ENCODE data around the gene PRKCA.

Gene PRKCA

DNA sequence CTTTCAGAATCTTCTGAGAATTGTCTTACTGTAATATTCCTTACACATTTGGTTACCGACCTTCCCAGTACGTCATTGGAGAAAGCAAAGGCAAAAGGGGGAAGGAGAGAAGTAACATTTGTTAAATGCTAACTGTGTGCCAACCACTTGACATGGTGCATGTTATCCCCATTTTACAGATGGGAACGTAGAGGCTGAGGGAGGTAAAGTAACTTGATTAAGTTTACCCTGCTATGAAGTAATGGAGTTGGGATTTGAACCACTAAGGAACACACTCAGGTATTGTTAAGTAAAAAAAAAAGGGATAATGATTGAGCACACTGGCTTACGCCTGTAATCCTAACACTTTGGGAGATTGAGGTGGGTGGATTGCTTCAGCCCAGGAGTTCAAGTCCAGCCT, 156.4 kb downstream of the PRKCA start:
- H3K4me3 ChIP-seq (ENCODE audit: low read length) = no peak overlapping the region
- TF ChIP-seq CTCF (conservative IDR thresholded peaks at IDR 0.05; ENCODE audit: low read depth, low read length) = no peak
- no peak for DNase-seq (ENCODE audit: low read depth)

DNA sequence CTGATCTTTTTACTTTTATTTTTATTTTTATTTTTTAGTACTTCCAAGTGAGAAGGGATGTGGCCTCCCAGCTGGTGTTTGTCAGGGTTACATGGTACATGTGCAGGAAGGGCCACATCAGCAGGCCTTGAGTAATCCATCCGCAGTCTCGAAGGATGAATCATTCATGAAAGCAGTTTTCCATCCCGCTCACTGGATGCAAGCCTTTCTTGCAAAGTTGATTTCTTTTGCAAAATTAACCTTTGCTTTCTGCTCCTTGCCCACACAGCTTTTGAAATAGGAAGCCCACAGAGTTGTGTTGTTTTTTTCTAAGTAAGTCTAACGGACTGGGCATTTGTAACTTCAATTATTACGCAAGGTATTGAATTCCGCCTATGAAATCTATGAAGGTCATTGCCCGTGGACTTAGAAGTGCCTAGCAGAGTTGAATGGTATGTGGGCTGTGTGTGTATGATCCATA, 157.4 kb downstream of the PRKCA start:
- no peak overlapping the region for H3K4me3 ChIP-seq (ENCODE audit: low read length)
- DNase-seq (ENCODE audit: low read depth) = peak; percentile 94
- TF ChIP-seq CTCF (conservative IDR thresholded peaks at IDR 0.05; ENCODE audit: low read depth, low read length) = no peak

DNA sequence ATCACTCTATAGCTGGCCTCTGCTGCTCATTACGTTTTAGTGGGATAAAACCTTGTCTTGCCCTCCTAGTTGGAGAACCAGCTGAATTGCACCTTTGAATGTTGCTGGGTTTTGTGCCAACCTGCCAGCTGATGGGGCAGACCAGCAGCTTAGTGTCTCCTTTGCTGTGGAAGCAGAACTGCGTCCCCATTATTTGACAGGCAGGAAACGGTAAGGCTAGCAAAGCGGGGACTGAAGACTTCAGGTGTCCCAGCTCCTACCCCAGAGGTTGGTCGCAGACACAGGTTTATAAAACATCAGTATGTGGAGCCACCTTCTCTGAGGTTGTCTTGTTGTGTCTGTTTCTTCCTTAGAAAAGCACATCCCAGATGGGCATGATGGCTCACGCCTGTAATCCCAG, 158.1 kb downstream of the PRKCA start:
- no peak overlapping the region for H3K4me3 ChIP-seq (ENCODE audit: low read length)
- TF ChIP-seq CTCF (conservative IDR thresholded peaks at IDR 0.05; ENCODE audit: low read depth, low read length) = no peak
- no peak for DNase-seq (ENCODE audit: low read depth)

- TF ChIP-seq CTCF (conservative IDR thresholded peaks at IDR 0.05; ENCODE audit: low read depth, low read length) = no peak
- H3K4me3 ChIP-seq (ENCODE audit: low read length) = no peak overlapping the region
- DNase-seq (ENCODE audit: low read depth) = no peak
Measured at GRCh38 chr17:66461343-66461995, 159.1 kb downstream of the PRKCA start.

DNA sequence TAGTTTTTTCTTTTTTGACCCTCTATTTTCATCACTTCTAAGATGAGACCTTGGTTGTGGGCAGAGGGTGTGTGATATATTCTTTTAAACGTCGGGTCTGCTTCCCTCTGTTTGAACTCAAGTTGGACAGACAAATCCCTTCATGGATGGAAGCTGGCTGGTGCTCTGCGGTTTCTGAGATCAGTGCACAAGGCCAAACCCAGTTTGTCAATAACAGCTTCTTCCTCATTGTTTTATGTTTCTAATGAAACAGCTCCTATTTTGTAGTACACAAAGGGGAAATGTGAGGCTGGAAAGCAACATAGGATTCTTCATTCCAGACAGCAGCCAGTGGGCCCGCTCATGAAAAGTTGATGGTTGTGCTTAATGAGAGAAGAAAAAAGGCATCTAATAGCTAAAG, 159.6 kb downstream of the PRKCA start:
- H3K4me3 ChIP-seq (ENCODE audit: low read length) = no peak overlapping the region
- TF ChIP-seq CTCF (conservative IDR thresholded peaks at IDR 0.05; ENCODE audit: low read depth, low read length) = no peak
- DNase-seq (ENCODE audit: low read depth) = no peak

DNA sequence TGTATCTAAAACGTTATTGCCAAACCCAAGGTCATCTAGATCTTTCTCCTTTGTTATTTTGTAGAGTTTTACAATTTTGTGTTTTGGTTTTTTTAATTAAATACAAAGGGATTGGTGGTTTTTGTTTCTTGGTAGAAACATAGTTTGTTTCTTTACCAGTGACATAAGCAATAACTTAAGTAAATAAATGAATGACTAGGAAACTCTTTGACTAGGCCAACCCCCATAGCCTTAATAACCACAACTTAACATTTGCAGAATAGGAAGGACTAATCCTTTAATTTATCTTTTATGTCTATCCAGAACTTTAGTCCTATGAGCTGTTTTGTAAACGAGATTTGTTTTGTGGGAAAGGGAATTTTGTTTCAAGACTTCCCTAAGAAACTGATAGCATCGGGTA, 162.5 kb downstream of the PRKCA start:
- DNase-seq (ENCODE audit: low read depth) = no peak
- no peak overlapping the region for H3K4me3 ChIP-seq (ENCODE audit: low read length)
- no peak for TF ChIP-seq CTCF (conservative IDR thresholded peaks at IDR 0.05; ENCODE audit: low read depth, low read length)

DNA sequence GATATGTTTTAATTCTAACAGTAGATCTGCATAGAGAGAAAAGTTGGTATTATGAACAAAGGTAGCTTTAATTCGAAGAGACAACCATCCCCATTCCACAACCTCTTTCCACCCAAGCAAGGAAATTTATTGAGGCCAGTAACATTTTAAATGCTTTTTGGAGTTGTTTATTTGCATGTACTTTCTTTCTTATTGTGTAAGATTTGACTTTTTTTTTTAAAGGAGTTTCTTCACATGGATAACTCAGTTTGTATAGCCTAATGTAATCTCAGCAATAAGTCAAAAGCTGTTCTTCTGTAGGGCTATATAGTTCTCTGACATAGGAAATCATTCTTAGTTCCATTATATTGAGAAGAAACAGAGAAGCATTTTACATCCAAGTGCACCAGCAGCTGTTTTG, 163.3 kb downstream of the PRKCA start:
- no peak for DNase-seq (ENCODE audit: low read depth)
- TF ChIP-seq CTCF (conservative IDR thresholded peaks at IDR 0.05; ENCODE audit: low read depth, low read length) = no peak
- H3K4me3 ChIP-seq (ENCODE audit: low read length) = no peak overlapping the region

Measured in retinal pigment epithelial cell (primary cell).